Keratinocyte (primary cell): ENCODE data around the gene EHBP1. TPM values are rescaled to one million over a fixed set of nuclear protein-coding genes. Genes with fewer than 3 reads are reported as not detected.

Experiments
- DNase-seq: peaks from one replicate; pipeline ENCODE4 v3.0.0-alpha.2; 2011; ENCODE audit warnings: low read depth, missing footprints, low spot score
- FAIRE-seq: peaks from 2 replicates; lab custom pipeline; 2011; peaks lifted over from hg19 to GRCh38; lab: Jason Lieb, UNC
- H2AFZ ChIP-seq: 2 replicates; pipeline ENCODE4 v1.6.0; 2012; ENCODE audit warnings: low read length, control low read depth, inconsistent platforms; ENCODE audit not compliant: control insufficient read depth
- H3K27ac ChIP-seq: 2 replicates; pipeline ENCODE4 v1.5.1; 2011; ENCODE audit warnings: low read length; ENCODE audit not compliant: control insufficient read depth, insufficient read depth
- H3K27me3 ChIP-seq: 3 replicates; pipeline ENCODE4 v1.6.0; 2011; ENCODE audit warnings: low read length; ENCODE audit not compliant: control insufficient read depth, insufficient read depth; ENCODE audit errors: extremely low read depth
- H3K36me3 ChIP-seq, 2 experiments: 2 replicates in 1 of 2; 3 replicates in 1 of 2; pipeline ENCODE4 v1.5.1; 2011; ENCODE audit warnings: low read length in 2 of 2, mild to moderate bottlenecking in 1 of 2; ENCODE audit not compliant: control insufficient read depth in 2 of 2, insufficient read depth in 2 of 2; ENCODE audit errors: extremely low read depth in 1 of 2
- H3K4me1 ChIP-seq: 3 replicates; pipeline ENCODE4 v1.5.1; 2011; ENCODE audit warnings: low read length; ENCODE audit not compliant: control insufficient read depth, insufficient read depth; ENCODE audit errors: extremely low read depth
- H3K4me2 ChIP-seq: 3 replicates; pipeline ENCODE4 v1.6.0; 2011; ENCODE audit warnings: low read depth, low read length; ENCODE audit not compliant: control insufficient read depth, insufficient read depth; ENCODE audit errors: extremely low read depth
- H3K4me3 ChIP-seq, 3 experiments: fragments of 200-600 bp in 1 of 3; sonication (generic) in 1 of 3; 2 replicates in 2 of 3; 3 replicates in 1 of 3; pipeline ENCODE4 v1.5.1; 2011 to 2016; ENCODE audit warnings: low read length in 3 of 3, mild to moderate bottlenecking in 3 of 3, control low read depth in 2 of 3, inconsistent platforms in 1 of 3, low read depth in 1 of 3, mixed read lengths in 1 of 3, mixed run types in 1 of 3, moderate library complexity in 1 of 3; ENCODE audit not compliant: control insufficient read depth in 2 of 3, insufficient read depth in 2 of 3; ENCODE audit errors: extremely low read depth in 1 of 3
- H3K79me2 ChIP-seq: 2 replicates; pipeline ENCODE4 v1.6.0; 2012; ENCODE audit warnings: low read length; ENCODE audit not compliant: control insufficient read depth, insufficient read depth
- H3K9ac ChIP-seq: 3 replicates; pipeline ENCODE4 v1.6.0; 2011; ENCODE audit warnings: low read length; ENCODE audit not compliant: control insufficient read depth, insufficient read depth; ENCODE audit errors: extremely low read depth
- H3K9me1 ChIP-seq: 3 replicates; pipeline ENCODE4 v1.6.0; 2011; ENCODE audit warnings: low read length; ENCODE audit not compliant: control insufficient read depth, insufficient read depth; ENCODE audit errors: extremely low read depth
- H3K9me3 ChIP-seq: 2 replicates; pipeline ENCODE4 v1.5.1; 2012; ENCODE audit warnings: low read depth, low read length; ENCODE audit not compliant: control insufficient read depth
- H4K20me1 ChIP-seq: 3 replicates; pipeline ENCODE4 v1.6.0; 2011; ENCODE audit warnings: low read length; ENCODE audit not compliant: control insufficient read depth, insufficient read depth; ENCODE audit errors: extremely low read depth
- EZH2 ChIP-seq: IDR thresholded peaks from one replicate; pipeline ENCODE4 v1.6.1; 2012; ENCODE audit warnings: inconsistent platforms, mild to moderate bottlenecking, low read length, moderate library complexity
- dilution Hi-C: fragments of 300-500 bp; cut with MboI; formaldehyde crosslinking; loops from one replicate; pipeline ENCODE4 v1.7.0; 2020; ENCODE audit warnings: low sequenced_read_pairs; ENCODE audit not compliant: extremely low pct_ligation_motif_present
- polyA plus RNA-seq, 5 experiments: library from polyadenylated mRNA; depleted of rRNA in 3 of 5; stranded (reverse) in 3 of 5; stranded (forward) in 1 of 5; unstranded in 1 of 5; fragments of >200 nt; gene quantifications; 1 replicate in 1 of 5; 2 replicates in 3 of 5; 3 replicates in 1 of 5; pipeline versions ENCODE4 v1.2.1 to v1.2.3, GENCODE V29; 2011 to 2012; ENCODE audit warnings: missing spikeins in 2 of 5, low read depth in 1 of 5, low replicate concordance in 1 of 5
- TF ChIP-seq, protein P1 (sequence below), 3 experiments: IDR thresholded peaks in 1 of 3; conservative IDR thresholded peaks in 1 of 3; optimal IDR thresholded peaks in 1 of 3; 2 replicates in 2 of 3; 3 replicates in 1 of 3; pipeline versions ENCODE3 to v1.5.1; 2011; ENCODE audit warnings: low read length in 3 of 3, mild to moderate bottlenecking in 3 of 3, moderate library complexity in 2 of 3, control low read depth in 1 of 3, inconsistent platforms in 1 of 3; ENCODE audit not compliant: insufficient read depth in 2 of 3; ENCODE audit errors: extremely low read depth in 1 of 3

Gene EHBP1
- polyA plus RNA-seq, 1 donor (not counting 4 experiments of a cell fraction or from before 2014, with no cell fraction given): 59.0 TPM

DNA sequence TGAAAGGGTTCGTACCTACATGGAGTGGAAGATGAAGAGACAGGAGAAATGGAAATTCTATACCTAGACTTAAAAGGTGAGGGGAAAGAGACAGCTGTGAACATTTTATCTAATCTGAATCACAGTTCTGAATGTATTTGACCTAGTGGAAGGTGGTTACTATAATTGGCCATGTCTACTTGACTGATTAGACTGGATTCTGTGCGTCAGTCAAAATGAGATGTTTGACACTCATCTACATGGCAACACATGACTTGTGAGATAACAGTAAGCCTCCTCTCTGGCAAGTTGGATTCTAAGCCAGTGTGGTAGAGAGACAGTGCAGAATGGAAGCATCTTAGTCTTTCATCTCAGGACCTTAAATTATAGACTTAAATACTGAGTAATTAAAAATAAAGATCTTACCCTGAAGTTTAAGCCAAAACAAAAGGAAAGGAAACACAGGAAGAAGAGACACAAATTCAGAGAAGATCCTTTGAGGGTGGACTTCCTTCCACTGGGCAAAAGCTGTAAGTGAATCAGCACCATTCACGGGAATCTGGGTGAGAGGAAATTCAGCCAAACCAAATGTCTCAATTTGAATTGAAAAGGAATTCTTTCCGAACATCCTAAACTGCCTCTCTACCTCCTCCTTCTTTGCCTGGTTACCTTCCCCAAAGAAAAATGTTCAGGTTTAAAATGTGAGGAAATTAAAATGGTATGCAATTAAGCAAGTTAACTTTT lies 121.6 kb downstream of the EHBP1 start:
- Histone ChIP-seq H3K4me2 (no peak overlapping the region), H3K4me1 (no peaks in the 10 kb centered on the region), H3K9me1 (no peaks in the 10 kb centered on the region), H3K9ac (no peak overlapping the region), H4K20me1 (no peaks in the 10 kb centered on the region), H3K79me2 (peaks cover 5% of the 10 kb centered on the region), H3K4me3 (no peak overlapping the region), H3K36me3 (peaks cover 0 to 3% of the 10 kb centered on the region in 2 experiments), H3K27ac (no peak overlapping the region), H3K9me3 (no peaks in the 10 kb centered on the region), H3K27me3 (no peaks in the 10 kb centered on the region), H2AFZ (no peak overlapping the region)
- TF ChIP-seq EZH2: no peak
- TF ChIP-seq, protein P1, sequence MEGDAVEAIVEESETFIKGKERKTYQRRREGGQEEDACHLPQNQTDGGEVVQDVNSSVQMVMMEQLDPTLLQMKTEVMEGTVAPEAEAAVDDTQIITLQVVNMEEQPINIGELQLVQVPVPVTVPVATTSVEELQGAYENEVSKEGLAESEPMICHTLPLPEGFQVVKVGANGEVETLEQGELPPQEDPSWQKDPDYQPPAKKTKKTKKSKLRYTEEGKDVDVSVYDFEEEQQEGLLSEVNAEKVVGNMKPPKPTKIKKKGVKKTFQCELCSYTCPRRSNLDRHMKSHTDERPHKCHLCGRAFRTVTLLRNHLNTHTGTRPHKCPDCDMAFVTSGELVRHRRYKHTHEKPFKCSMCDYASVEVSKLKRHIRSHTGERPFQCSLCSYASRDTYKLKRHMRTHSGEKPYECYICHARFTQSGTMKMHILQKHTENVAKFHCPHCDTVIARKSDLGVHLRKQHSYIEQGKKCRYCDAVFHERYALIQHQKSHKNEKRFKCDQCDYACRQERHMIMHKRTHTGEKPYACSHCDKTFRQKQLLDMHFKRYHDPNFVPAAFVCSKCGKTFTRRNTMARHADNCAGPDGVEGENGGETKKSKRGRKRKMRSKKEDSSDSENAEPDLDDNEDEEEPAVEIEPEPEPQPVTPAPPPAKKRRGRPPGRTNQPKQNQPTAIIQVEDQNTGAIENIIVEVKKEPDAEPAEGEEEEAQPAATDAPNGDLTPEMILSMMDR (optimal IDR thresholded peaks at IDR 0.05 in 1 of 3, IDR thresholded peaks at IDR 0.05 in 1 of 3, conservative IDR thresholded peaks at IDR 0.05 in 1 of 3; ENCODE audit: extremely low read depth in 1 of 3, insufficient read depth in 2 of 3, low read length in 3 of 3): no peak
- no peak for FAIRE-seq
- dilution Hi-C loops: no loop called here
- no peak for DNase-seq

DNA sequence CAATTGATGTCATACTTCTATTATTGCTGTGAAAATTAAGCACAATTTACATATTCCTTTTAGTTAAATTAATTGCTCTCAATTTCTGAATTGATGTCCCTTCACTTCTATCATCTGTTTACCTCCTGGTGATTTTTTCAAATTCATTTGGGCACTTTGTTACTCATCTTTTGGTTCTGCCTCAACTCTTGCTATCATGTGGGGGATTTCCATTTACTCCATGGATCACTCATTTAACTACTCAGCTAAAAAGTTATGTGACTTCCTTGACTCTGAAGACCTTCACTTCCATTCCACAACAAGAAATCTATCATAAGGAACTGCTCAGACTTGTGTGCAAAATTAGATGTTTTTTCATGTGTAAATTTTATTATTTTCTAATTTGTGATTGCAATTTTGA lies 126.2 kb downstream of the EHBP1 start:
- H3K36me3 ChIP-seq: peaks cover 3 to 8% of the 10 kb centered on the region in 2 experiments
- TF ChIP-seq EZH2: no peak
- TF ChIP-seq, protein P1 (optimal IDR thresholded peaks at IDR 0.05 in 1 of 3, IDR thresholded peaks at IDR 0.05 in 1 of 3, conservative IDR thresholded peaks at IDR 0.05 in 1 of 3; ENCODE audit: extremely low read depth in 1 of 3, insufficient read depth in 2 of 3, low read length in 3 of 3): no peak

More for the DNA sequence above, 126.2 kb downstream of the EHBP1 start:
- H3K9me3 ChIP-seq: no peaks in the 10 kb centered on the region
- dilution Hi-C loops: no loop called here
- no peaks in the 10 kb centered on the region for H4K20me1 ChIP-seq
- H3K4me1 ChIP-seq: no peaks in the 10 kb centered on the region
- H3K27ac ChIP-seq: no peak overlapping the region
- no peak overlapping the region for H3K4me3 ChIP-seq
- no peak overlapping the region for H2AFZ ChIP-seq
- no peak overlapping the region for H3K4me2 ChIP-seq
- no peaks in the 10 kb centered on the region for H3K27me3 ChIP-seq
- no peaks in the 10 kb centered on the region for H3K9me1 ChIP-seq
- H3K9ac ChIP-seq: no peak overlapping the region
- H3K79me2 ChIP-seq: no peaks in the 10 kb centered on the region
- DNase-seq (no peak), FAIRE-seq (no peak)
